ENCODE data around the gene CYP4F8.

- TF ChIP-seq ZNF707 (CRISPR knock-in tag; conservative IDR thresholded peaks at IDR 0.05): no peak
- TF ChIP-seq MNT (conservative IDR thresholded peaks at IDR 0.05): no peak
- no peak for TF ChIP-seq ZNF511 (CRISPR knock-in tag; IDR thresholded peaks at IDR 0.05)
- no peak for TF ChIP-seq ZSCAN29 (IDR thresholded peaks at IDR 0.05)
- TF ChIP-seq EZH2 (IDR thresholded peaks at IDR 0.05; ENCODE audit: borderline replicate concordance, low read depth, low read length): no peak
- TF ChIP-seq CBX3 (IDR thresholded peaks at IDR 0.05; ENCODE audit: borderline replicate concordance in 1 of 2, low read length in 2 of 2): no peak
- no peak for TF ChIP-seq PKNOX1 (IDR thresholded peaks at IDR 0.05)
- TF ChIP-seq POLR2AphosphoS5 (IDR thresholded peaks at IDR 0.05; ENCODE audit: control insufficient read depth, insufficient read depth, low read depth, low read length): no peak
- no peak for TF ChIP-seq SIN3A (IDR thresholded peaks at IDR 0.05; ENCODE audit: borderline replicate concordance in 2 of 2, control insufficient read depth in 1 of 2, low read depth in 2 of 2, low read length in 2 of 2)
- TF ChIP-seq ZNF232 (CRISPR knock-in tag; IDR thresholded peaks at IDR 0.05): no peak
- TF ChIP-seq RAD21 (CRISPR knock-in tag; conservative IDR thresholded peaks at IDR 0.05 in 1 of 2, IDR thresholded peaks at IDR 0.05 in 1 of 2): no peak
- no peak for TF ChIP-seq ZBTB1 (CRISPR knock-in tag; IDR thresholded peaks at IDR 0.05; ENCODE audit: borderline replicate concordance, low read depth)
- TF ChIP-seq CTCF (IDR thresholded peaks at IDR 0.05 in 2 of 3, conservative IDR thresholded peaks at IDR 0.05 in 1 of 3; ENCODE audit: insufficient read depth in 2 of 3, low read depth in 1 of 3, low read length in 3 of 3): no peak
- no peak for TF ChIP-seq EGR1 (conservative IDR thresholded peaks at IDR 0.05)
These were observed 38.4 kb upstream of the CYP4F8 start for GRCh38 chr19:15576526-15577156.
